Fibroblast of skin of right biceps (primary cell): ENCODE data around the gene PACS2.
"Not testable (repeated sequence)": the region's sequence is repeated elsewhere in the genome, so short reads cannot be mapped to it uniquely, and the experiment has no call there.

Experiments
- DNase-seq: peaks from one replicate; pipeline ENCODE4 v3.0.0-alpha.2; 2013

PACS2 gene

DNA sequence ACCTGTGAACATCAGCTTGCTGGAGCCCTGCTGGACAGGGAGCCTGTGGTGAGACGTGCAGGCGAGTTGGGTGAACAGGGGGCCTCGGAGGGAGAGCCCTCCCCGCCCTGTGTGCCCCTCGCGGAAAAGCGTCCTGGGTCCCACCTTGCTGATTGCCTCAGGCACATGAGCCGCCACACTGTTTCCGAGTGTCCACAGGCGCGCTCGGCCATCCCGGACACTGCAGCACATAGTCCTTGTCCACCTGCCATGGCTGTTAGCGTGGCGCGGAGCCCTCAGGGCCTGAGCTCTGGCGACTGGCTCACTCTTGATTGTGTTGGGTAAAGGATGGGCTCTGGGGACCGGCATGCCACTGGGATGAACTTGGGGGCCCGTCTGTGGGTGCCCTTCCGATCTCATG lies 40.0 kb downstream of the PACS2 start:
- no peak for DNase-seq

DNA sequence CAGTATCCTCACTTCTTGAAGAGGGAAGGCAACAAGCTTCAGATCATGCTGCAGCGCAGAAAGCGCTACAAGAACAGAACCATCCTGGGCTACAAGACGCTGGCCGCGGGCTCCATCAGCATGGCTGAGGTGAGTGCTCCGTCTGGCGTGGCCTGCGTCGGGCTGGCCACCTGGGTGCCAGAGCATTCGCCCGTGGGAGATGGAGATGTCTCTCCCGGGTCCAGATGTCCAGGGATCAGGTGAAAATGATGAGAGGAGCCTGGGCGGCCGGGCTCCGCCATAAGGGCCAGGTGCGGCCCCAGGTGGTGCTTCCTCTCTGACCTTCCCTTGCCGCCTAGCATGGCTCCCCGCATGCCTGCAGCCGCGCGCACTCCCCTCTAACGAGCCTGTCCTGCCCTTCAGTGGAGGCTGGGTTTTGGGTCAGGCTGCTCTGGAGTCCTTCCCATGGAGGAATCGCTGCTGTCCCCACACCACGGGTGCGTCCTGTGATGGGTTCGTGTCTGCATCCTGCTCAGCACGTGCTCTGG lies 40.6 kb downstream of the PACS2 start:
- DNase-seq: no peak

DNA sequence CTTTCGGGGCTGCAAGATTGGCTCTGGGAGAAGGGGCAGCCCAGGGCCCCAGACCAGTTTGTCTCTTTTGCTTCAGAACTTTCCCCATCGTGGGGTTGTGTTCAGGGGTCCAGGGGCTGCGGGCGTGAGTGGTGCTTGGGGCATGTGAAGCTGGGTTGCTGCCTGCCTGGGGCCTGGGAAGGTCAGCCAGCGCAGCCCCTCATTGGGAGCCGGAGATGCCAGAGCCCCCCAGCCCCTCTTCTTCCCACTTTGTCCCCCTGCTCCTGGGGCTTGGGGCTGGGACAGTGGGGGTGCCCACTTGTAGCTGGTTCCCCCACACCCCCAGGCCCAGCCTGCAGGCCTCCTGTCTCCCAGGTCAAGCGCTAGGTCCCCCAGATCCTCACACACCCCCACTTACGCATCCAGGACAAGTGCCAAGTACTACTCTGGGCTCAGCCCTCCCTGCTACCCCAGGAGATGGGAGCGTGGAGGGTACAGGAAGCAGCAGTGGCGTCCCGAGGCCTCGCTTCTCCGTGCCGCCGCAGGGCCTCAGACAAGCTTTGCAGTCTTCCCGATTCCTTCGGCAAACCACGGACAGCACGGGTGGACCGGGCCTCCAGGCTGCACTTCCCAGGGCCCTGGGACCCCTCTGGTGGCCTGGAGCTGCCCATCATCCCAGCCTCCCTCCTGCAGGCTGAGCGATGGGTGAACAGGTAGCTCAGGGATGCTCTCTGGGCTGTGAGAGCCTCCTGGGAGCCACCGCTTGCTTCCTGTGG lies 41.5 kb downstream of the PACS2 start:
- no peak for DNase-seq

- no peak for DNase-seq
Observed at GRCh38 chr14:105356927-105357326, 42.4 kb downstream of the PACS2 start.

DNA sequence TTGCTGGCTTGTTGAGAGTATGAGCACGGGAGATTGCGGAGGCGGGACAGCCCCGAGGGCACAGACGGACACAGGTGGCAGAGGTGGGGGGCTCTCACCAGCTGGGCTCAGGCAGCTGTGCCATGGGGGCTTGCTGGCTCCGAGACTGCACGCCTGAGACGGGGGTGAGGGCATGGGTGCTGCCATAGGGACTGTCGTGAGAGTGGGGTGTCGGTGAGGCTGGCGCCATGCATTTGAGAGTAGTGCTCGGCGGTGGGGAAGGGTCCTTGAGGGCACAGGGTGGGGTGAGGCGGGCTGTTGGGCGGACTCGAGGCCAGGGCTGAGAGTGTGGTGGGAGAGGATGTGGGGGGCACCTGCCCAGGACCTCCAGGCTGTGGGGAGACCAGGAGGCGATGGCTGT lies 43.1 kb downstream of the PACS2 start:
- no peak for DNase-seq

DNA sequence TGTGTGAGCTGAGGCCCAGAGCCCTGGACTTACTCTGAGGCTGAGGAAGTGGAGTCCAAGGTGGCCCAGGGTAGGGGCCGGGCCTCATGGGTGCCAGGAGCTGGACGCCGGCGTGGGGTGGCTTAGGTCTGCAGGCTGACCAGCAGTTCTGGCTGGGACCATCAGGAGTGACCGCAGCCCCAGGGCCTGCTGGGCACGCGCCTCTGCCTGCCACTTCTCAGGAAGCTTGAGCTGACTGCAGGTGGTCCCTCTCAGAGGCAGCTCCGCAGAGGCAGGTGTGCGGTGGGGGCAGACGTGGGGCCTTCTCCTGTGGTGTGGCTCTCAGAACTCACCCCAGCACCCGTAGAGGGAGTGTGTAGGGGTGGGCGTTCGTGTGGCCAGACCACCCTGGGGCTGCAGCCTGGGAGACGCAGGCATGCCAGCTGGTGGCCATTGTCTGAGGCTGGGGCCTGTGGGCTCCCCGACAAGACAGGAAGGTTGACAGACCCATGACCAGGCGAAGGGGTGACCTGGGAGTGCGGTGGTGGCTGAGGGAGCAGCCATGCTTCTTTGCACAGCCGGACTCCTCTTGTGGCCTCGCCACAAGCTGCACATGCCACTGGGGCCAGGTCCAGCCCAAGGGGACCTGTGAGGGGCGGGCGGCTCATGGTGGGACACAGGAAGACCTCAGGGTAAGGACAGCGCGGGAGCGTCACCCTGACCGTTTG lies 43.7 kb downstream of the PACS2 start:
- DNase-seq: no peak

DNA sequence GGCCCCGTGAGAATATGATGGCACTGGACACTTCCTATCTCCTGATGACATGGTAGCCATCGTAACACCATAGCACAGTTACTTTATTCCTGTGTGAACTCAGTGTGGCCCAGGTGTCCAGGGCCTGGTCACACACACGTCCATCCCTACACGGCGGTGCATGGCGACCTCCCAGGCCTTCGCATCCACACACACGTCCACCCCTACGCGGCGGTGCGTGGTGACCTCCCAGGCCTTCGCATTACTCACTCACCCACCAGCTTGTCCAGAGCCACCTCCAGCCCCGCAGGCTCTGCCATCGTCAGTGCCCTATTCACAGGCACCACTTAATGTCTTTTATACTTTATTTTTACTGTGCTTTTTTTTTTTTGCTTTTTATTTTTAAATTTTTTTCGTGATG lies 44.4 kb downstream of the PACS2 start:
- no peak for DNase-seq

- not testable (repeated sequence) for DNase-seq
Observed at GRCh38 chr14:105361412-105361811, 46.9 kb downstream of the PACS2 start.

- peak; percentile 76 for DNase-seq
Observed at GRCh38 chr14:105363847-105364708, 49.5 kb downstream of the PACS2 start.

GRCh38 chr14:105365101-105365500 lies 50.6 kb downstream of the PACS2 start:
- DNase-seq: no peak

- DNase-seq: no peak
Observed at GRCh38 chr14:105365681-105366080, 51.1 kb downstream of the PACS2 start.

DNA sequence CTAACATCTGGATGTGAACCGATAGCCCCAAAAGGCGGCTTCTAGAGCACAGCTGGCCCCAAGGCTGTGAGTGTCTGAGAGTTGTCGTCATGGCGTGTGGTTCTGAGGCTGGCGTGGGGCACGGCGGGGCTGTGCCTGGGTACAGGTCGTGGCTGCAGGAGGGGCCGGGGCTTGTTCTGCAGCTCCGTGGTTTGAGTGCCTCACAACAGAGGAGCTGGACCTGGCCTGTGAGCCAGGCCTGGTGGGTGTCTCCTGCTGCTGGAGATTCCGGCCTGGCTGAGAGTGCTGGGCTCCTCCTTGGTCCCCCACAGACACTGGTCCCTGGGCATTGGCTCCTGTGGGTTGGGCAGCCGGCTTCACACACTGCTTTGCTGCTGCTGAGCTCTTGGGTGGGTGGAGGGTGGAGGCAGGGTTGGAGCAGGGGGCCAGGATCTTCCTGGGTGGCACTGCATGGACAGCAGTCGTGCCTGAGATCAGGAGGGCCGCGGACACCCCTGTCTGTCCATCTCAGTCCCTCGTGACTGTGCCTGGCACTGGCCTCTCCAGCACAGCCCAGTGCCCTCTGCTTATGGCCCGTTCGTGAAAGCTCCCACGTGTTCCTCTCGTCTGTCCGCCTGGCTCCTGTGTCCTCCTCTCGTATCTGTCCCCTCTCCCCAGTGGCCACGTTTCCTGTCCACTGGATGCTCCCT lies 52.0 kb downstream of the PACS2 start:
- DNase-seq: no peak

DNA sequence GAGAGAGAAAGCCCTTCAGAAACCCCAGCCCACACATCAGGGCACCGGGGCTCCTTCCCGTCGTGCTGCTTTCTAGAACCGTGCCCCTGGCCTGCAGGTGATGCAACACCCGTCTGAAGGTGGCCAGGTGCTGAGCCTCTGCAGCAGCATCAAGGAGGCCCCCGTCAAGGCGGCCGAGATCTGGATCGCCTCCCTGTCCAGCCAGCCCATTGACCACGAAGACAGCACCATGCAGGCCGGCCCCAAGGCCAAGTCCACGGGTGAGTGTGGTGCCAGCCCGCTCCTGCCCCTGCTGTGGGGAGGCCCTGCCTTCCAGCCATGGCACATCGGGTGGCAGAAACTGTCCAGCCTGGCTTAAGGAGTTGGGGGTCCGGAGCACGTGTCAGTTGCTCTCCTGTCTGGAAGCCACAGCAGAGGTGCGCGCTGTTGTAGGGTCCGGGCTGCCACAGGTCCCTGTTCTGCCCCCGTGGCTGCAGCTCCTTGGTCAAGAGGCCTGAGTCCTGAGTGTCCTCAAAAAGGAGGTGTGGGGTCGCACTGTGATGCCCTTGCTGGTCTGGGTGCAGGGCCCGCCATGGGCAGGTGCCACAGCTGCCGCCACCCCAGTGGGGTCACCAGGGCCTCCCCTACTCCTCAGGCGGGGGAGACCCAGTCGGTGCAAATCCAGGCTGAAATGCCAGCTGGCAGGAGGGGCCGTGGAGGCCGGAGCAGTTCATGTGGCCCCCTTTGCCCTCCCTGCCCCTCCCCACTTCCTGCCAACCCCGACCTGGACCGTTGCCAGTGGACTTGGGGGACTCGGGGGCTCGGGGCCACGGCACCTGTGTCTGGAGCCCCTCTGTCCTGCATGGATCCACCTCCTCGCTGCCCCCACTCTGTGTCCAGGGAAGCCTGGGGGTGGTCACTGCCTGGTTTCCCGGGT lies 52.8 kb downstream of the PACS2 start:
- no peak for DNase-seq

DNA sequence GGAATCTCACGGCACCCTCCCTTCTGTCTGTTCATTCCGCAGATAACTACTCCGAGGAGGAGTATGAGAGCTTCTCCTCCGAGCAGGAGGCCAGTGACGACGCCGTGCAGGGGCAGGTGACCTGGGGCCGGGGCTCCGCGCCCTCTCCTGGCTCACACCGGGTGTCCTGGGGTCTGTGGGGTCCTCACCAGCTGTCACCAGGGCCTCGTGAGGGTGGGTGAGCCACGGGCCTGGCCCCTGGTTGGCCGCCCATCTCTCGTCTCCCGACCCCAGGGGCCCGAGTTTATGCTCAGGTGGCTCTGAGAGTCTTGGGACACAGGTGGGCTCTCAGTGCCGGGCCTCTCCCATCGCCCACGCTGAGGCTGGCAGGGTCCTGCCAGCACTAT lies 53.5 kb downstream of the PACS2 start:
- DNase-seq: no peak

- no peak for DNase-seq
Observed at GRCh38 chr14:105368426-105368825, 53.9 kb downstream of the PACS2 start.

- DNase-seq: no peak
Observed at GRCh38 chr14:105368910-105369652, 54.5 kb downstream of the PACS2 start.

GRCh38 chr14:105369653-105370040 lies 55.1 kb downstream of the PACS2 start:
- no peak for DNase-seq

DNA sequence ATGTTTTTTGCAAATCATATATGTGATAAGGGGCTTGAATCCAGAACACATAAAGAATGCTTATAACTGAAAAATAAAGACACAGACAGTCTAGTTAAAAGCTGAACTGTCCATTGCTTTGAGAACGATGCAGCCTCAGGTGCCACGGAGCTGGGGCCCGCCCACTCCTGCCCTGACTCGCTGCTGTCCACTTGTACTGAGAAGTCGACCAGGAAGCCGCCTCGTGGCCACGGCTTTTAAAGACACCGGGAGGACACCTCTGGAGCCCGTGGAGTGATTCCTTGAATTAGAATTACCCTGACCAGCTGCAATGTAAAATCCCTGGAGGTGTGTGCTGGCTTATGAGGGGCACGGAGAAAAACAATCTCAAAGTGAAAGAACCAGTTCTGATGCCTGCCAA lies 59.8 kb downstream of the PACS2 start:
- DNase-seq: no peak

- no peak for DNase-seq
Observed at GRCh38 chr14:105375635-105376057, 61.1 kb downstream of the PACS2 start.

GRCh38 chr14:105376521-105377440 lies 62.2 kb downstream of the PACS2 start:
- no peak for DNase-seq
